RWPE1 (cell line): ENCODE results near the gene KCNMA1.

ENCODE experiments used
- CTCF ChIA-PET: fragments of 350-600 bp; sonication (Branson Sonifier 250); formaldehyde crosslinking; extraction: SDS; loops from one replicate; lab custom pipeline; 2021; lab: Yijun Ruan, JAX
- POLR2A ChIA-PET: fragments of 400-600 bp; formaldehyde crosslinking; extraction: SDS; loops from one replicate; lab custom pipeline; 2020; ENCODE audit warnings: antibody characterized with exemption; ENCODE audit not compliant: low non-redundant PET; lab: Yijun Ruan, JAX
- DNase-seq: peaks from one replicate; pipeline ENCODE4 v3.0.0; 2012; ENCODE audit warnings: low spot score
- H3K27ac ChIP-seq: fragments of 450-650 bp; 2 replicates; pipeline ENCODE4 v1.5.1; 2017
- TF ChIP-seq, protein P1 (sequence below): fragments of 450-650 bp; conservative IDR thresholded peaks from 2 replicates; pipeline ENCODE4 v1.5.1; 2017; ENCODE audit warnings: low read depth, mild to moderate bottlenecking

Gene KCNMA1

DNA sequence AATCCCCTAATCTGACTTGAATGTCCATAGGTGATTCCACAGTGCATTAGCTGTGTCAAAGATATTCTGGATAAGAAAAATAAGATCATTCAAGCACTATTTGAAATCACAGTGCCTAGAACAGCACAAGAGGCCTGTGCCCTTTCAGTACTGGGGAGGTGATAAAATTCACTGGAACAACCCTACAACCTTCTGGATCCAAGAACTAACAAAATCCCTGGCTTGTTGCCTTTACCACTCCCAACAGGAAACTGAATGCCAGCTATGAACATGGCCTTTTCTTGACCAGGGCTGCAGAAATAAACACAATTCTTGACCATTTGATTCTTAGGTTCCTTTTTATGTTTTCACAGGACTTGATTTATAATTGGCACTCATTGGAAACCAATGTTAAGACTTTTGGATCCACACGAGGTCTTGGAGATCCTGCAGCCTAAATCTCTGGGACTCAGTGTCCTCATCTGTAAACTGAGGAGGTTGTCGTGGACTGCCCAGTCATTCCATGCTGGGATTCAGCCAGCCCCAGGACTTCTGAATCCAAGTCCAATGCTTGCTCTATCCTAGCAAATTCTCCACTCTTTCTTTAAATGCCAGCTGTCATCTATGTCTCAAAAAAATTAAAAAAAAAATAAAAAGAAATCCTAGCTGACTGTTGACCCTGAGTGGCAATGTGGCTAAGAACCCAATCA is 624.7 kb downstream of the KCNMA1 start:
- H3K27ac ChIP-seq, result no peak overlapping the region
- POLR2A ChIA-PET, result no interaction called here
- CTCF ChIA-PET, result interaction anchor here (0.6 to 1.8 kb wide), 3 partner anchors 8 to 1443 kb away, joined by 3 to 12 read pairs (median 4); no protein-coding TSS in a partner anchor
- DNase-seq, result no peak
- TF ChIP-seq, protein P1, sequence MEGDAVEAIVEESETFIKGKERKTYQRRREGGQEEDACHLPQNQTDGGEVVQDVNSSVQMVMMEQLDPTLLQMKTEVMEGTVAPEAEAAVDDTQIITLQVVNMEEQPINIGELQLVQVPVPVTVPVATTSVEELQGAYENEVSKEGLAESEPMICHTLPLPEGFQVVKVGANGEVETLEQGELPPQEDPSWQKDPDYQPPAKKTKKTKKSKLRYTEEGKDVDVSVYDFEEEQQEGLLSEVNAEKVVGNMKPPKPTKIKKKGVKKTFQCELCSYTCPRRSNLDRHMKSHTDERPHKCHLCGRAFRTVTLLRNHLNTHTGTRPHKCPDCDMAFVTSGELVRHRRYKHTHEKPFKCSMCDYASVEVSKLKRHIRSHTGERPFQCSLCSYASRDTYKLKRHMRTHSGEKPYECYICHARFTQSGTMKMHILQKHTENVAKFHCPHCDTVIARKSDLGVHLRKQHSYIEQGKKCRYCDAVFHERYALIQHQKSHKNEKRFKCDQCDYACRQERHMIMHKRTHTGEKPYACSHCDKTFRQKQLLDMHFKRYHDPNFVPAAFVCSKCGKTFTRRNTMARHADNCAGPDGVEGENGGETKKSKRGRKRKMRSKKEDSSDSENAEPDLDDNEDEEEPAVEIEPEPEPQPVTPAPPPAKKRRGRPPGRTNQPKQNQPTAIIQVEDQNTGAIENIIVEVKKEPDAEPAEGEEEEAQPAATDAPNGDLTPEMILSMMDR, result no peak

DNA sequence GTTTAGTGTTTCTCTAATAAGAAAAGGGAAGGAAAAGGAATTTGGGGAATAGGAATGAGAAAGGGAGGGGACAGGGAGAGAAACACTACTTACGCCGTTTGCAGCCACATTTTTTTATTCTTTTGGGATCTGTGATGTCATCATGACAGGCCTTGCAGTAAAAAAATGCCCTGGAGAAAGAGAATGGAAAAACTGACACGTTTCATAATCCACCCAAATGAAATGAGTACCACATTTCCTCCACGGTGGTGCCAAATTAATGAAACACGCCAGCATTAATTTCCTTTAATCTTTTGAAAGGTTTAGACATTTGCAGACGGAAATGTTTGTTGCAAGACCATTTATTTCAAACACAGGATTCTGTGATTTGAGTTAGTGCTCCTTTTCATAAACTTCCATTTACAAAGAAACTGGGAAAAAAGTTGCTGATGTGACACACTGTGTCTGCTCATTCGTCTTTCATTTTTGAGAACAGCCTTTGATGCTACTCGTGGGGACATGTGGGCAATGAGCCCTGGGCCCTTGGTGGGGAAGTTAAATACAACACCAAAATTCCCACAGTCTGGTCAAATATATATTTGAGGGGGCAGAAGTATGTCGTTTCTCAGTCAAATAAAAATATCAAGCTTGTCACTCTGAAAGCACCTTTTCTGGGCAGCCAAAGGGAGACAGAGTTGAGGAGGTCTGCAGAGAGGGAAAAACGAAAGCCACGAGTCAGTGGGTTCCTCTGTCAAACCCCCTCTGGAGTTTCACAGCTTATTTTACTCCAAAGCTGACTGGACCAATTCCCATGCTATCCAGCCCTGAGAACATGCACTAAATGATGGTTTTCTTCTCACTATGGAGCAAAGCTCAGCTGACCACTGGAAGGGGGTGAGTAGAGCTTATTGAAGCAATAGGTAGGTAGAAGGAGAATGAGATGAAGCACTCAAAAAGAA is 625.5 kb downstream of the KCNMA1 start:
- CTCF ChIA-PET, result interaction anchor here (0.5 to 1.8 kb wide), 3 partner anchors 7 to 1444 kb away, joined by 3 to 12 read pairs (median 4); no protein-coding TSS in a partner anchor
- no peak for DNase-seq
- TF ChIP-seq, protein P1, result no peak
- H3K27ac ChIP-seq, result no peak overlapping the region
- POLR2A ChIA-PET, result no interaction called here

DNA sequence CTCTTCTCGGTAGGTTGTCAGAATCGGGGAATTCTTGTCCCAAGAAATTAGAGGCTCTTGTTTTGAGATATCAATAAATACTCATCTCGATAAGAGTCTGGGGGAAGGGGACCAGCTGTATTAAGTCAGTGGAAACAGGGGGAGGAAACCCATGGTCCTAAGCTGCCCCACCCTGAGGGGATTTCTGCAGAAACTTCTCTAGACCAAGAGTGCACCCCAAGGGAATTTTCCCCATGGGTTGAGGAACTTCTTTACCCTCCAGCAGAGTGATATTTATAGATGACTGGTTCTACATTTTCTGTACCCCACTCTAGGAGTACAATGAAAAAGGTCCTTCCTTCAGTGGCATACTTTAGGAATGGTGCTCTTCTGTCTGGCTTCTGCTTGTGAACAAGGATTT is 627.2 kb downstream of the KCNMA1 start:
- TF ChIP-seq, protein P1, result no peak
- no peak for DNase-seq
- CTCF ChIA-PET, result no interaction called here
- POLR2A ChIA-PET, result no interaction called here
- no peak overlapping the region for H3K27ac ChIP-seq

DNA sequence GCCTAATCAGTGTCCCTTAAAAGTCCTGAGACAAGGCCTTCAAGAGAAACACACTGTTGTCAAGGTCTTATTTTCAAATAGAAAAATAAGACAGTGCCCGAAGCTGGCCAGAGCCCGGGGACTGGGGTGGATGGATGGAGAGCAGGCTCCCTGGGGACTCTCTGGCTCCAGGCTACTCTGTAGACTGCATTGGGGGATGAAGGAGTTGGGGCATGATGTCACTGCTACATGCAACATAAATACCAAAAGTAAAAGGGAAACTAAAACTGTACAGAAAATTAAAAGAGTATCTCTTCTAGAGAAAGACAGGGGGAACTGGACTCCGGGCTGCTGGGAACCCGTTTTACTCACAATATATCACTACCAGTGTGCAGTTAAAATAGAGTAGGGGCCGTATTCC is 629.8 kb downstream of the KCNMA1 start:
- ChIA-PET CTCF (interaction anchor here (1.5 kb wide), 1 partner anchor 23 kb away, joined by 5 read pairs; no protein-coding TSS in a partner anchor), POLR2A (no interaction called here)
- TF ChIP-seq, protein P1, result no peak
- DNase-seq, result no peak
- peak overlapping the region; percentile 60 for H3K27ac ChIP-seq

DNA sequence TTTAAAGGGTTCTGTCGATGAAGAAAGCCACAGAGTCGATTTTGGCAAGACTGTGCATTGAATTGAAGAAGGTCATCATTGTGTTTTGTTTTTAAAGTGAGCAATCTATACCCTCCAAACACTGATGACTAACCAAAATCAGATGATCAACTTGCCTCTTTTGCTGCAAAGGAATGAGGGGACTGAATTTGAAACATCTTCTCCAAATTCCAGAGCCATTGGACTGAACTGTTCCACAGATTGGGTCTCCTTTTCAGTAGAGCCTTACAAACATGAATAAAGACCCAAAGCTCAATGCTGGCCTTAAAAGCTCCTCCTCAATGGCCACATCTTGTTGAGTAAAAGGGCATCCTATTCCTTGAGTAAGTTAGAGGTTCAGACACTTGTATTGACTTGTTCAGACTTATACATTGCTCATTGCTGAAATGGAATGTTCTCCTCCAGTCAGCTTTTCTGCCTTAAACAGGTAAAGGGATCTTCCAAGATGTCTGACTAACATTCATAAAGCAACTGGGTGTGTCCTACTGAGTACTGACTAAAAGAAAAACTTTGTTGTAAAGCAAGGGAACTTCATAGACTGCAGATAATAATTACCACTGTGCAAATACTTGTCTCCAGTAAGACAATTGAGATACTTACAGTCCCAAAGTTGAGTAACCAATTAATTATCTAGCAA is 630.6 kb downstream of the KCNMA1 start:
- ChIA-PET POLR2A (interaction anchor here (0.6 kb wide), 1 partner anchor 1385 kb away, joined by 3 read pairs; no protein-coding TSS in a partner anchor), CTCF (interaction anchor here (0.6 to 1.5 kb wide), 3 partner anchors 20 to 65 kb away, joined by 3 to 5 read pairs (median 4); no protein-coding TSS in a partner anchor)
- peak; percentile 83 for DNase-seq
- H3K27ac ChIP-seq, result no peak overlapping the region
- TF ChIP-seq, protein P1, result no peak

DNA sequence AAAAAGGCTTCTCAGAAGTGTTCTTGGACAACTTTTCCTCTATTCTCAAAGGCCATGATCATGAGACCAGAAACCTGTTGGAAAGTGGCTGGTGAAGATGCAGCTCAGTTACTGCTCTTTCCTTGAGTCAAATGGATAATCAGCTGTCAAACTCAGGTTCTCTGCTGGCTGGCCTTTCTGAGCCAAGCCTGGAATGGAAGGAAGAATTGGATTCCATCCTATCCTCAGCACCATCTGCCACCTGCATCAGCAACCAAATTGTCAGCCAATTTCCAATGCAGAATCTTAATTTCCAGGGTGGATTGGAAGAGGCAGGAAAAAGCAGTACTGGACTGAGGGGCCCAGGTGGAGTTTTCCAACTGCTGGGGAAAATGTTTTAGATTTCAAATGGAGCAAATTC is 631.7 kb downstream of the KCNMA1 start:
- DNase-seq, result no peak
- ChIA-PET CTCF (interaction anchor here (0.8 to 1.8 kb wide), 3 partner anchors 7 to 224 kb away, joined by 5 to 12 read pairs (median 11); no protein-coding TSS in a partner anchor), POLR2A (no interaction called here)
- TF ChIP-seq, protein P1, result no peak
- no peak overlapping the region for H3K27ac ChIP-seq
